Central memory CD8-positive, alpha-beta T cell (primary cell): ENCODE data around the gene HECTD4.

ENCODE experiments used
- ATAC-seq: fragments of 150-1000 bp; cut with Tn5 transposase; replicated peaks from 2 replicates; pipeline ENCODE4 v1.10.0; 2022; ENCODE audit warnings: mild to moderate bottlenecking, moderate FRiP score, moderate number of reproducible peaks; ENCODE audit not compliant: poor library complexity, severe bottlenecking; ENCODE audit errors: extremely low read depth
- DNase-seq, 2 donors: peaks; one replicate each; pipeline ENCODE4 v3.0.0; 2021; ENCODE audit warnings: low spot score in 2 of 2
- H3K27ac Mint-ChIP-seq: one replicate; pipeline ENCODE4 v1.8.0; 2022; ENCODE audit warnings: low read depth, mild to moderate bottlenecking, moderate library complexity, mixed read lengths
- H3K27me3 Mint-ChIP-seq: one replicate; pipeline ENCODE4 v1.8.0; 2022; ENCODE audit warnings: mixed read lengths
- H3K36me3 Mint-ChIP-seq: one replicate; pipeline ENCODE4 v1.8.0; 2022; ENCODE audit warnings: mild to moderate bottlenecking, moderate library complexity, mixed read lengths; ENCODE audit not compliant: insufficient read depth
- H3K4me1 Mint-ChIP-seq: one replicate; pipeline ENCODE4 v1.8.0; 2022; ENCODE audit warnings: mixed read lengths
- H3K4me3 Mint-ChIP-seq: one replicate; pipeline ENCODE4 v1.8.0; 2022; ENCODE audit warnings: mild to moderate bottlenecking, moderate library complexity, mixed read lengths
- H3K9me3 Mint-ChIP-seq: one replicate; pipeline ENCODE4 v1.8.0; 2022; ENCODE audit warnings: mixed read lengths

Gene HECTD4

GRCh38 chr12:112198120-112198733 is 184.0 kb downstream of the HECTD4 start:
- ATAC-seq: peak; percentile 49
- peaks cover 41% of the 10 kb centered on the region for H3K36me3 Mint-ChIP-seq
- DNase-seq: peak in 1 of 2 donors; percentile 18
- H3K27ac Mint-ChIP-seq: peak overlapping the region; percentile 82
- no peaks in the 10 kb centered on the region for H3K9me3 Mint-ChIP-seq
- no peak overlapping the region for H3K4me3 Mint-ChIP-seq
- no peaks in the 10 kb centered on the region for H3K27me3 Mint-ChIP-seq
- peaks cover 5% of the 10 kb centered on the region for H3K4me1 Mint-ChIP-seq

GRCh38 chr12:112196196-112196875 is 185.9 kb downstream of the HECTD4 start:
- H3K27ac Mint-ChIP-seq: no peak overlapping the region
- H3K36me3 Mint-ChIP-seq: peaks cover 43% of the 10 kb centered on the region
- DNase-seq (no peak), ATAC-seq (no peak)
- peaks cover 5% of the 10 kb centered on the region for H3K4me1 Mint-ChIP-seq
- no peaks in the 10 kb centered on the region for H3K9me3 Mint-ChIP-seq
- no peaks in the 10 kb centered on the region for H3K27me3 Mint-ChIP-seq
- no peak overlapping the region for H3K4me3 Mint-ChIP-seq

GRCh38 chr12:112194601-112195247 is 187.5 kb downstream of the HECTD4 start:
- DNase-seq: no peak
- H3K27ac Mint-ChIP-seq: no peak overlapping the region
- peaks cover 5% of the 10 kb centered on the region for H3K4me1 Mint-ChIP-seq
- H3K9me3 Mint-ChIP-seq: no peaks in the 10 kb centered on the region
- peaks cover 45% of the 10 kb centered on the region for H3K36me3 Mint-ChIP-seq
- ATAC-seq: no peak
- no peaks in the 10 kb centered on the region for H3K27me3 Mint-ChIP-seq
- H3K4me3 Mint-ChIP-seq: no peak overlapping the region

GRCh38 chr12:112192475-112192874 is 189.8 kb downstream of the HECTD4 start:
- no peak for ATAC-seq
- Mint-ChIP-seq H3K36me3 (peaks cover 36% of the 10 kb centered on the region), H3K4me1 (no peaks in the 10 kb centered on the region), H3K9me3 (no peaks in the 10 kb centered on the region), H3K27ac (no peak overlapping the region), H3K4me3 (no peak overlapping the region), H3K27me3 (no peaks in the 10 kb centered on the region)
- DNase-seq: no peak

- no peak for DNase-seq
- ATAC-seq: no peak
- no peak overlapping the region for H3K4me3 Mint-ChIP-seq
Measured at GRCh38 chr12:112191840-112192321, 190.3 kb downstream of the HECTD4 start.

GRCh38 chr12:112191201-112191600 is 191.0 kb downstream of the HECTD4 start:
- no peak for DNase-seq
- Mint-ChIP-seq H3K4me3 (no peak overlapping the region), H3K27me3 (no peaks in the 10 kb centered on the region), H3K9me3 (no peaks in the 10 kb centered on the region), H3K4me1 (no peaks in the 10 kb centered on the region), H3K27ac (no peak overlapping the region), H3K36me3 (peaks cover 32% of the 10 kb centered on the region)
- ATAC-seq: no peak

More at GRCh38 chr12:112191840-112192321, 190.3 kb downstream of the HECTD4 start:
- no peak overlapping the region for H3K27ac Mint-ChIP-seq
- H3K4me1 Mint-ChIP-seq: no peaks in the 10 kb centered on the region
- H3K27me3 Mint-ChIP-seq: no peaks in the 10 kb centered on the region
- no peaks in the 10 kb centered on the region for H3K9me3 Mint-ChIP-seq
- peaks cover 36% of the 10 kb centered on the region for H3K36me3 Mint-ChIP-seq

GRCh38 chr12:112190231-112191025 is 191.8 kb downstream of the HECTD4 start:
- Mint-ChIP-seq H3K36me3 (peaks cover 35% of the 10 kb centered on the region), H3K9me3 (no peaks in the 10 kb centered on the region), H3K27ac (no peak overlapping the region), H3K4me3 (no peak overlapping the region), H3K27me3 (no peaks in the 10 kb centered on the region), H3K4me1 (no peaks in the 10 kb centered on the region)
- no peak for ATAC-seq
- DNase-seq: no peak

- Mint-ChIP-seq H3K9me3 (no peaks in the 10 kb centered on the region), H3K4me1 (no peaks in the 10 kb centered on the region), H3K27me3 (no peaks in the 10 kb centered on the region), H3K4me3 (no peak overlapping the region), H3K27ac (no peak overlapping the region), H3K36me3 (peaks cover 39% of the 10 kb centered on the region)
- ATAC-seq (no peak), DNase-seq (no peak)
Measured at GRCh38 chr12:112188130-112188830, 194.0 kb downstream of the HECTD4 start.

GRCh38 chr12:112185093-112185923 is 196.9 kb downstream of the HECTD4 start:
- no peak overlapping the region for H3K27ac Mint-ChIP-seq
- peaks cover 30% of the 10 kb centered on the region for H3K36me3 Mint-ChIP-seq
- DNase-seq (no peak), ATAC-seq (no peak)
- no peaks in the 10 kb centered on the region for H3K9me3 Mint-ChIP-seq
- no peaks in the 10 kb centered on the region for H3K4me1 Mint-ChIP-seq
- no peaks in the 10 kb centered on the region for H3K27me3 Mint-ChIP-seq
- no peak overlapping the region for H3K4me3 Mint-ChIP-seq

GRCh38 chr12:112184056-112184887 is 198.0 kb downstream of the HECTD4 start:
- peaks cover 30% of the 10 kb centered on the region for H3K36me3 Mint-ChIP-seq
- H3K27ac Mint-ChIP-seq: no peak overlapping the region
- H3K9me3 Mint-ChIP-seq: no peaks in the 10 kb centered on the region
- H3K4me1 Mint-ChIP-seq: no peaks in the 10 kb centered on the region
- H3K4me3 Mint-ChIP-seq: no peak overlapping the region
- ATAC-seq (no peak), DNase-seq (no peak)
- H3K27me3 Mint-ChIP-seq: no peaks in the 10 kb centered on the region
